ENCODE results near the gene SERINC3.

GRCh38 chr20:44481719-44482416 lies 40.0 kb downstream of the SERINC3 start:
- TF ChIP-seq STAT1 (IDR thresholded peaks at IDR 0.05; ENCODE audit: unreplicated experiment) (no peak), POLR2AphosphoS5 (IDR thresholded peaks at IDR 0.05; ENCODE audit: low read depth) (no peak), EZH2 (IDR thresholded peaks at IDR 0.05; ENCODE audit: low read depth, unreplicated experiment) (no peak)

Data from GM23338 (cell line).